Medulla oblongata (tissue), 1 donor: ENCODE results near the gene DENND1B.

Source experiments
- DNase-seq: peaks from one replicate; pipeline ENCODE4 v3.0.0-alpha.2; 2015; ENCODE audit errors: extremely low spot score

DENND1B gene

DNA sequence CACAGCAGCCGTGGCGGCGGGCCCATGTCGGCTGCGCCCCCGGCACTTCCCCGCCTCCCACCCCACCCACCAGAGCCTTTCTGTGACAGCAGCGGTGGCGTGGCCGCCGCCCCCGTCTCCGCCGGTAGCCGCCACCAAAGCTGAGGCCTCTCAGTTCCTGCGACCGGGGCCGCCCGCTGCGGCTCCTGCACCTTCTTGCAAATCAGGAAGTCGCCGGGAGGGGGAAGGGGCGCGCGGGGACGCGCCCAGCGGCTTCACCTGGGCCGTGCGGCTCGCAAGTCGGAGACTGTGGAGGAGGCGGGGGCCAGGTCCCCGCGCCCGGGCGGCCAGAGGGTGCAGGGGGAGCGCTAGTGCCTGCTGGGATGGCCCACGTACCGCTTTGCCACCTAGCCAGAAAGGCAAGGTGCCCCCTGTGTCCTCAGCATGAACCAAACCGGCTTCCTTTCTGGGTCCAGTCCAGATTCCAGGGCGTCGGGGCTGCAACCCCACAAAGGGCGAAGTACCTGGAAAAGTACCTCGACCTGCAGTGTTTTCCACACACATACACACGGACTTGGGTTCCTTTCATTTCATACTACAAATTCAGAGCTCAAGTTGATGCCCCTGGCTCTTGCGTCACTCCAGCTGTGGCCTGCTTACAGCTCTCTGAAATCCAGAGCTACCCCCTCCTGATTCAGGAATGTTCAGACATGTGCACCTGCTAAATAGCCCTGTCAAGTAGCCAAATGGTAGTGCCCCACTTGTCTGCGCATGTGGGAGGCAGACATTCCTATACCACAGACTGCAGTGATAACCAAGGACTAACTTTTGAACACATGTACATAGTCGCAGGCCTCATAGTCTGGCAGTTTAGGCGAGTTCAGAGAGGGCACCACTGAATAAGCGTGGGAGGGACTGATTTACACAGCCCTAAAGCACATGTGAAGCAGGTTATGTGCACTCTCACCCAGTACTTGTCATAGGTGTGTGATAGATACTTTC is at the start of gene DENND1B:
Gene DENND1B (minus strand): TSS at position 199 of the 981 bp plus-strand sequence. CDS start 325 bp downstream, outside the sequence.
- peak; percentile 49 for DNase-seq

DNA sequence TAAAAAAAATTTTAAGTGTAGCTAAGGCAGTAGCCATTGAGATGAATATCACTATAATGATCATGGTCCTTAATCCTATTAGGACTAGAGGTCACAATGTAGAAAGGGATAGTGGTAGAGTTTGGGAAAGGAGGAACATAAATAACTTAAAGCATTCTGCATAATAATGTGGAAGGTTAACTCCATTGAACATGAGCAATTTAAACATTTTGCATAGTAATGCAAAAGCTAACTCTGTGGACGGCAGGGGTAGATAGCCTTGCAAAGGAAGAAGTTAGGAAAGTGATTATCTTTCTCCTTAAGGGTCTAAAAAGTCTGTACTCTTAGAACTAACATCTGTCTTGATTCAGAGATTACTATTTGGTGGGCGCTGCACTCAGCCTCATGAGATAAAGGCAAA is 39.0 kb upstream of the DENND1B start:
- no peak for DNase-seq

DNA sequence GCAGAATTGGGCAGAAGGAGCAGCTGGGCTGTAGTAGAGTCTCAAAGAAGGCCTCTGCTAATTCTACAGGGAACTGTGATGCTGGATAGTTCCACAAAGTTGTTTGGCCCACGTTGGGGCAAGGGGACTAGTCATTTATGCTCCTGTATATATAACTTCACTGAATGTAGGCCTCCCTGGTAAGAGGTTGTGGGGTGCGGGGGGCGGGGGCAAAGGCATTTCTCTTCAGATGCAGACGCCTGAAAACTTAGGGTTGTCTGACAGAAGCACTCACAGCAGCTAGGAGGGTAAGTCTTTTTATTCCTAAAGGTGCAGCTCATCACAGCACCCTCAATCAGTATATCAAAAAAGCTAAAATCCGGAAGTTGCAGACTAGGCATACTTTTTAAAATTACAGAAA is 38.5 kb upstream of the DENND1B start:
- DNase-seq = no peak

DNA sequence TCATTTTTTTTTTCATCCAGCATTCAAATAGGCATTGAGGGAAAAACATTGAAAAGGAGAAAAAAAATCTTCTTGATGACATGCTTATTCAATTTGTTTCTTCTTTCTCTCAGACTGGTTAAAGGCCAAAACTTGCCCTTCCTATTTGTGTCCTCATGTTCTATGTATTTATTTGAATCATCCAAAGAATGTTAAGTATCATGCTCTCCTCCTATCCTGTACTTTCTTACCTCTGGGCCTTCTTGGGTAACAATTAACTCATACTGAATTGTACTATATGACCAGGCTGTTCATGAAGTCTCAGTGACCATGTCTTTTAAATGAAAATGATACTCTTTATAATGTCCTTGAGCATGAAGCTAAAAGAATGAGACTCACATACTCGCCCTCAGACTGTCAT is 36.5 kb upstream of the DENND1B start:
- no peak for DNase-seq

DNA sequence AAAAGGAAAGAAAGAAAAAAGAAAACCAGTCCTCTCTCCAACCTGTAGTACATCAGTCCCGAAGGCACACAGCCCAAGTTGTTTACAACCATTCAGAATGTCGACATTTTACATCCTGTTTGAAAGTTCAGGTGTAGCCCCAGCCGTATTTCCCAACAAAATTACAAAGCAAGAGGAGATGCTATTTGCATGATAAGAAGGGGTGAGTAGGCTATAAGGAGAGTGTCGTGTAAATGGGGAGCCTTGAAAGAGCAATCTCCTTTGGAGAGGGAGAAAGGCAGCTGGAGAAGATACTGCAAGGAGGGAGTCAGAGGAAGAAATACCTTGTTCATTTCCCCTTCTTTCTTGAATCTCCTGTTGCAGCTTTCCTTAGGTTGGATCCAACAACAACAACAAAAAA is 35.5 kb upstream of the DENND1B start:
- no peak for DNase-seq

GRCh38 chr1:197808880-197809279 is 33.6 kb upstream of the DENND1B start:
- no peak for DNase-seq

DNA sequence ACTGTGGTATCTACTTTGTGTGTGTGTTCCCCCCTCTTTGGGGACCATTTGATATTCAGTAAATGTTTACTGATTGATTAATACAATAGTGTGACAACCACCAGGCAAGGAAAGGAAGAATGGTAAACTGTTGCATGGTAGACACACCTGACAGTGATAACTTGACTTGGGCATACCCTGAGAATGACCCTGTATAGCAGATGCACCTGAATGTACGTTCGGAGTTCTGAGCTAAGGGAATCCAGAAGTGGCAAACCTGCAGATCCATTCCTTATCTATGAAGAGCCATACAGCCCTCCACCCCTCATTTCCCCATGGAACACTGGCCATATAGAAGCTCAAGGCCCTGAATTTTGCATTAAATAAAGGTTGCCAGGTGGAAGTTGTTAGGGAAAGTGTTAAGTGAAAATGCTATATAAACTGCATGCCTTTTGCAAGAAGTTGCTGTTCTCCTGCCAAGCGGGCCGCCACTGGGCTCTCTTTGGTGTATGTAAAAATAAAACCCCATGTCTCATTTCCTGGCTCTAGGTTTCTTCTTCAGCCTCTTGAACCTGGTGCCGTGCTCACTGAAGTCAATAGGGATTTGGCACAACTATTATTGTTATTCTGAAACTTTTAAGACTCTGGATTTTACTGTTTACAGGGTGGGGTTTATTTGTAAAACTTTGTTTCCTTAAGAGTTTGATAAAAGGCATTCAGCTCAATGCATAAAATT is 32.6 kb upstream of the DENND1B start:
- no peak for DNase-seq

DNA sequence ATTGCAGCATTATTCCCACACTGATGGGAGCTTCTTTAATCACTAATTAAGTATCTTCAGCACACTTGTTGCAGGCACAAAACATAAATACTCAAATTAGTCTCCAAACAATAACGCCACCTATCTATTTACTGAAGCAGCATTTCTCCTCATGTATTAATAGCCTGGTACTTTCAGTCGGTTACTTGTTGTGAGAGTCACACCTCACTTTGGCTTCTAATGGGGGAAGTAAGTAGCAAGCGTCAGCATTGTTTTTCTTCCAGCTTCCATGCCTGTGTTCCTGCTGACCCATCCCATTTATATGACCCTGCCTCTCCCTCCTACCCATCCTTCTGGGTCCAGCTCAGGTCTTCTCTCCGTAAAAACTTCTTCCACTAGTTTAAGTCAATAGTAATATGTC is 31.9 kb upstream of the DENND1B start:
- no peak for DNase-seq

DNA sequence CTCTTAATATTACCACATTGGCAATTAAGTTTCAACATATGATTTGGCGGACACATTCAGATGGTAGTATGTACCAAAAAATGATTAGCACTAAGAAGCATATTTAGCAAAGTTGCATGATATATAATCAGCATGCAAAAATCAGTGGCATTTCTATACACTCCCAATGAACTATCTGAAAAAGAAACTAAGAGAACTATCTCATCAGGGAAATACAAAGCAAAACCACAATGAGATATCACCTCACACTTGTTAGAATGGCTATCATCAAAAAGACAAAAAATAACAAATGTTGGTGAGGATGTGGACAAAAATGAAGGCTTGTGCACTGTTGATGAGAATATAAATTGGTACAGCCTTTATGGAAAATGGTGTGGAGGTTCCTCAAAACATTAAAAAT is 31.4 kb upstream of the DENND1B start:
- no peak for DNase-seq

- no peak for DNase-seq
Measured at GRCh38 chr1:197801684-197802083, 26.4 kb upstream of the DENND1B start.

GRCh38 chr1:197801111-197801482 is 25.8 kb upstream of the DENND1B start:
- DNase-seq = no peak

- DNase-seq = no peak
Measured at GRCh38 chr1:197800379-197801110, 25.3 kb upstream of the DENND1B start.

DNA sequence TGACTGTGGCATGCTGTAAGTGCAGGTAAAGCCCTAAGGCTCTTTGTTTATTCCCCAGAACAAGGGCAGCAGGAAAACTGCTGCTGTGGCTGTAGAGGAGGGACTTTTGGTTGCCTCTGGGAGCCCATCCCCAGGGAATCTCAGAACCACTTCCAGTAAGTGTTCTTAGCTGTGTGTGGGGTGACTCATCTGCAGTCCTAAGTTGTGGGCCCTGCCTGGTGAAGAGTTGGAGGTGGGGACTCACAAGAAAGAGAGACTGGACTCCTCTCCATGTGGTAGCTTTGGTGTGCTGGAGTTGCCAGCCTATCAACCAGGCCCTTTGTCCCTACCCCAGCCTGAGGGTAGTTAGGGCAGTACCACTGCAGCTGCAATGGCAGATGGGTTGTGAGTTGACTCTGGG is 24.0 kb upstream of the DENND1B start:
- DNase-seq = no peak

GRCh38 chr1:197798492-197798891 is 23.2 kb upstream of the DENND1B start:
- DNase-seq = no peak

GRCh38 chr1:197797010-197797409 is 21.7 kb upstream of the DENND1B start:
- DNase-seq = no peak

- no peak for DNase-seq
Measured at GRCh38 chr1:197788741-197789739, 13.8 kb upstream of the DENND1B start.

DNA sequence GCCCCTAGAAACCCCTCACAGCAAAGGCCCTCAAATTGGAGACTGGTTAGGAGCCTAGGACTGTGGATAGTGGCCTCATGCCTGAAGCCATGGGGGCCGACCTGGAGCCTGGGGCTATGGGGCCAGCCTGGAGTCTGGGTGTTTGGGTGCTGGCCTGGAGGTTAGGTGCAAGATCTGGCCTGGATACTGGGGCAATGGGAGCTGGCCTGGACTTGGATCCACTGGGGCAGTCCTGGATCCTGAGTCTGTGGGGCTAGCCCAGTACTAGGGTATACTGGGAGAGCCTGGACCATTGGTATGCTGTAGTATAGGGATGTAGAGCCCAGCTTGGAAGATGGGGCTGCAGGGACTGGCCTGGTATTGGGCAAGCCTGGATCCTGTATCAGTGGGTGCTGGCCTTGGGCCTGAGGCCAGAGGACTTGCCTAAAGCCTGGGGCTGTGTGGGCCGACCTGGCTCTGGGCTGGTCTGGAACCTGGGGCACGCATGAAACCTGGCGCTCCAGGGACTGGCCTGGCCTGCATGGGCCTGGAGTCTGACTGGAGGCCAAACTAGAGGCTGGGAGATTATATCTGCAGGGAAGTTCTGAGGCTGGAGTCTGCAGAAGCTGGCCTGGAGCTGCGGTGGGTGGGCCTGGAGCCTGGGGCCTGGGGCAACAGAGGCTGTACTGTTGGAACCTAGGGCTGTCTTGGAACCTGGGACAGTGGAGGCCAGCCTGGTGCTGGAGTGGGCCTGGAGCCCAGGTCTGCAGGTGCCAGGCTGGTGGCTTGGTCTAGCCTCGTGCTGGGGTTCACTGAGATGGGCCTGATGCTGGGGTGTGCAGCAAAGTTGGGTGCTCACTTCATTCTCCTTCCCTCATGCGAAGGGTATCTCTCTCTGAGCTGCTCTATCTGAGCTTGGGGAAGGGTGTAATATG is 12.6 kb upstream of the DENND1B start:
- DNase-seq = no peak

DNA sequence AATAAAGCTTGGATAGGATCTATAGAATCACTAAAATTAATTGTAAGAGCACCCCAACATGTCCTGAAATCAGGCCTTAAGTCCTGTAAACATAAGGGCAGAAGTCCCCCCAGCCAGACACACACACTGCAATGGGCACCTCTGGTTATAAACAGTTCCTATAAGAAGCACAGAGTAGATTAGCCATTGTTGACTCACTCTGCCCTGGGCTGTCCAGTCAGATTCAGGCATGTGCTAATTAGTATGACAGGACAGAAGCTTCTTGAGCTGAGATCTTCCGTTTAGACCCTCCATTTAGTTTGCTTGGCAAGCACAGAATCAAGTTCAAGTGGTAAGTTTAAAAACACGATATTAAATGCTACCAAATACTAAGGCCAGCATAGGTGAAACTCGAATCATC is 11.8 kb upstream of the DENND1B start:
- no peak for DNase-seq

DNA sequence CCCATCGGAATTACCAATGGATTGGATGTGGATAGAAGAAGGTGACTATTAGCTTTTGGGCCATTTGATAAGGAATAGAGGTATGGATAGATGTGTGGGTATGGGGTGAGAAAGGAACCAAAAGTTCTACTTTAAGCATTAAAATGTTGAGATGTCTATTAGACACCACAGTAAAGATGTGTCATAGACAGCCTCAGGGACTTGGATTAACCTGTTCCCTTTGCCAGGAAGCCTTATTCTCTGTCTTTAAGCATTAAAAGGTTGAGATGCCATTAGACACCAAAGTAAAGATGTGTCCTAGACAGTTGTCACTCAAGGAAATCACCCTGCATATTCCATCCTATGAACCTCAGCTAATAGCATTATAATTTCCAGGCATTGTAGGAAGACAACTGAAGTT is 11.0 kb upstream of the DENND1B start:
- DNase-seq = no peak

DNA sequence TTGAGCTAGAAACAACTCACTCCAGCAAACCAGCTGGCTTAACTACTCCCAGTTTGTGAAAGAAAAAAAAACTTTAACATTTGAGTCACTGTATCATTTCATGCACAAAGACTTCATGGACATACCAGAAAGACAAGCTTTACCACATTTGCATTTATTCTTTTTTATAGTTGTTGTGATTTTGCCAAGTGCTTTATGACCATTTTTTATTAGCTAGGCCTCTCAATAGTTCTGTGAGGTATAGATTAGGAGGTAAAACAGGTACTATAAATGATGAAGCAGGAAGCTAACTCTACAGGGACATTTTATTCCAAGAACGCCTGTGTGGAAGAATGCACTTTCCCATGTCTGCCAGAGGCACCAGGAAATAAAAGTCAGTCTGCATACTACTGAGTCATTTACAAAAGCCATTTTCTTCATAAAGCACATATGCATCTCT is 8.2 kb upstream of the DENND1B start:
- no peak for DNase-seq
